Lower leg skin (tissue), 3 donors: ENCODE measurements around the gene UPF1.

Experiments
- CTCF ChIP-seq, 3 donors: fragments of 450-650 bp; IDR thresholded peaks; one replicate each; pipeline ENCODE4 v1.5.1; 2016; ENCODE audit warnings: antibody characterized with exemption in 3 of 3, mild to moderate bottlenecking in 3 of 3, moderate library complexity in 2 of 3
- POLR2A ChIP-seq, 2 donors: fragments of 450-650 bp; IDR thresholded peaks; one replicate each; pipeline ENCODE4 v1.6.1; 2016 to 2017; ENCODE audit warnings: antibody characterized with exemption in 2 of 2, mild to moderate bottlenecking in 1 of 2, moderate library complexity in 1 of 2

GRCh38 chr19:18893587-18894253, 62.0 kb downstream of the UPF1 start:
- TF ChIP-seq CTCF (IDR thresholded peaks at IDR 0.05) (no peak), POLR2A (IDR thresholded peaks at IDR 0.05) (no peak)
